A549 treated with CORT108297 at 1 μM for 4 hours (cell line): ENCODE measurements around the gene RIOX2. TPM values are rescaled to one million over a fixed set of nuclear protein-coding genes. Genes with fewer than 3 reads are reported as not detected.

Experiments used
- total RNA-seq: library from RNA; stranded (reverse); fragments of 200-300 nt; extraction: Qiagen RNA extraction; gene quantifications from 5 replicates; pipeline ENCODE4 v1.2.3, GENCODE V29; 2022

RIOX2 gene
- 27.7 to 34.9 TPM (median 30.1 TPM) in 5 replicates for total RNA-seq

DNA sequence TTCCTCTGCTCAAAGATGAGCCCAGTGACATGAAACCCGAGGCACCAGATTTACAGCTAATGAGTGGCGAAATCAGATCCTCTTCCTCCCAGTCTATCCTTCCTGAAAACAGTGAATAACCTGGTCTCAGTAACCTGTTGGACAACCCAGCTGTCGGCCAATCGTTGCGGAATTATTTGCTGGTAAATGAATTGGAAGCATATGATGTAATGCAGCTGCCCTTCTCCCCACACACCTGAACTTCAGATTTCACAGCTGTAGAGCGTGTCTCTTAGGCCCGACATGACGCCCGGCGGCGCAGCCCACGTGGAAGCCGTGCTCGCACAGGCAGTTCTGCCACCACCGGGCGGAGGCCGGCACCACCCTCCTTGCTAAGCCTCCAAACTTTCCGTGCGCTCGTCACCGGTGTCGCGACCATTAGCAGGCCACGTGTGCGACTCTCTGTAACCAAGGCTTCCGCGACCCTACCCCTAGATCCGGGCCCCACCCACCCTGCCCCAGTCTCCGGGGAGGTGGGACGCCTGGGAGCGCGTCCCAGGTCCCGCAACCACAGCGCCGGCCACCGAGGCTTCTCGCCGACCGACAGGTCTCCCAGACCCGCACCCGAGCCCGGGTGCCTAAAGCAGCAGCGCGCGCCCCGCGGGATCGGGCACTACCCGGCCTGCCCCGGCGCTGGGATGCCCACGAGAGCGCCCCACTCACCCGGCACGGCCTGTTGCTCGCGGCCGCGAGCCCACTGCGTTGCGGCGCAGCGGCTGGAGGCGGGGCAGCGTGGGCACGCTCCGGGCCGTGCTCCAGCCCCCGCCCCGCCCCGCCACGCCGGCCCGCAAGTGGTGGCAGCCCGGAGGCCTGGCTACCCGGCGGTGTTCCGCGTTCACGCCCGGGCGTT lies at the start of gene RIOX2:
RIOX2 (minus strand) TSS at position 753 of the 889 bp plus-strand sequence. CDS start 4,838 bp downstream, outside the sequence.

Other genes with a start within 250 kb of the RIOX2 start
- gene ARL6, start 207.7 kb downstream of the RIOX2 start, total RNA-seq, result 5.4 to 6.5 TPM (median 6.1 TPM) in 5 replicates
- 5.7 to 9.8 TPM (median 6.4 TPM) in 5 replicates for gene CRYBG3, start 150.4 kb downstream of the RIOX2 start, total RNA-seq
- not detected in 5 replicates for gene GABRR3, start 62.9 kb upstream of the RIOX2 start, total RNA-seq
- not detected in 5 replicates for gene OR5AC2, start 114.7 kb upstream of the RIOX2 start, total RNA-seq
- not detected in 5 replicates for gene OR5H1, start 158.3 kb upstream of the RIOX2 start, total RNA-seq
- gene OR5H14, start 175.0 kb upstream of the RIOX2 start, total RNA-seq, result not detected in 5 replicates
- gene OR5H15, start 194.3 kb upstream of the RIOX2 start, total RNA-seq, result not detected in 5 replicates